ENCODE measurements around the gene COX6B2. TPM values are rescaled to one million over a fixed set of nuclear protein-coding genes. Genes with fewer than 3 reads are reported as not detected.

COX6B2 gene
- total and polyA plus RNA-seq, 12 donors = 0.17 to 0.18 TPM; not detected in 10

DNA sequence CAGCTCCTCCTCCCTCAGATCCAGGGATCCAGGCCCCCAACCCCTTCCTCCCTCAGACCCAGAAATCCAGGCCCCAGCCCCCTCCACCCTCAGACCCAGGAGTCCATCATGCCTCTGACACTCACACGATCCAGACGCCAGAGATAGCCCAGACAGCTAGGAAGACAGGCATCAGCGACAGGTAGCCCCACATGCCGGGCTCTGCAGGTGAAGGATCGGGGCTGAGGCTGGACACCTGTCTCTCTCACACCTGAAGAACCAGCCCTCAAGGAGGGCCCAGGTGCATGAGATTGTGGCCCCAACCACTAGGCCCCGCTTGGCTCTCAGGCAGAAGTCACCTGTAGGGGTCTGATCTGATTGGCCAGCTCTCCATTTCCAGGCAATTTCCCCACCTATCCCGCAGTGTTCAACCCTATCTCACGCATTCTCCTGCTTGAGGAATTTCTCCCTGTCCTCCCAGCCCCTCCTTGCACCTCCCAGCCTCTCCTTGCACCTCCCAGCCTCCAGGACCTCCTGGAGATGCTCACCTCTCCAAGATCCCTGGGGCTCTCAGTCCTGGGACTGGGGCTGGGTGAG lies 33.6 kb downstream of the COX6B2 start:
- TF ChIP-seq, protein P1, sequence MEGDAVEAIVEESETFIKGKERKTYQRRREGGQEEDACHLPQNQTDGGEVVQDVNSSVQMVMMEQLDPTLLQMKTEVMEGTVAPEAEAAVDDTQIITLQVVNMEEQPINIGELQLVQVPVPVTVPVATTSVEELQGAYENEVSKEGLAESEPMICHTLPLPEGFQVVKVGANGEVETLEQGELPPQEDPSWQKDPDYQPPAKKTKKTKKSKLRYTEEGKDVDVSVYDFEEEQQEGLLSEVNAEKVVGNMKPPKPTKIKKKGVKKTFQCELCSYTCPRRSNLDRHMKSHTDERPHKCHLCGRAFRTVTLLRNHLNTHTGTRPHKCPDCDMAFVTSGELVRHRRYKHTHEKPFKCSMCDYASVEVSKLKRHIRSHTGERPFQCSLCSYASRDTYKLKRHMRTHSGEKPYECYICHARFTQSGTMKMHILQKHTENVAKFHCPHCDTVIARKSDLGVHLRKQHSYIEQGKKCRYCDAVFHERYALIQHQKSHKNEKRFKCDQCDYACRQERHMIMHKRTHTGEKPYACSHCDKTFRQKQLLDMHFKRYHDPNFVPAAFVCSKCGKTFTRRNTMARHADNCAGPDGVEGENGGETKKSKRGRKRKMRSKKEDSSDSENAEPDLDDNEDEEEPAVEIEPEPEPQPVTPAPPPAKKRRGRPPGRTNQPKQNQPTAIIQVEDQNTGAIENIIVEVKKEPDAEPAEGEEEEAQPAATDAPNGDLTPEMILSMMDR (IDR thresholded peaks at IDR 0.05) = no peak
- no peak for TF ChIP-seq POLR2A (IDR thresholded peaks at IDR 0.05)
- Histone ChIP-seq H3K9me3 (replicated peaks in 1 of 3) (no peaks in the 10 kb centered on the region), H3K4me1 (replicated peaks in 1 of 2) (no peaks in the 10 kb centered on the region), H3K36me3 (replicated peaks in 1 of 2) (no peaks in the 10 kb centered on the region), H3K4me3 (no peak overlapping the region), H3K27ac (no peak overlapping the region), H3K27me3 (no peaks in the 10 kb centered on the region)
- intact Hi-C loops (cut with DNase I) = no loop called here
- no peak for DNase-seq
- WGBS, 4 donors = 70 to 97% (median 90%) methylated on average over 3 to 8 of the region's 8 CpGs

DNA sequence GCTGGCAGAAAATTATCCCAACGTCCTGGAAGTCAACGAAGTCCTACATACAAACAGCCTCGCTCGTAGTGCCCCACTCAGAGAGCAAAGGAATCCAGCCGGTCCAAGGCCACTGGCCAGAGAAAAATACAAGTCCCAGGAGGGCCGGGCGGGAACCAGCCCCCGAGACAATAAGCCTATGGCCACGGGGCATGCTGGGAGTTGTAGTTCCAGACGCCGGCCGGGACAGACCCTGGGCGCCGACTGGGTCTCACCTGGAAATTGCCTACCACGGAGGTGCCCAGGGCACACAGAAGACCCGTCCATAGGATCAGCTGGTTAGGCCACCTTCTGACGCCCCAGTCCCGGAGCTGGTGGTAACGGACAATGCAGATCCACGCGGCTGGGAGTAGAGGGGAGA lies 34.7 kb downstream of the COX6B2 start:
- no peak overlapping the region for H3K4me3 ChIP-seq
- WGBS, 4 donors = 15 to 36% (median 27%) methylated on average over 21 of the region's 21 CpGs
- intact Hi-C loops (cut with DNase I) = no loop called here

DNA sequence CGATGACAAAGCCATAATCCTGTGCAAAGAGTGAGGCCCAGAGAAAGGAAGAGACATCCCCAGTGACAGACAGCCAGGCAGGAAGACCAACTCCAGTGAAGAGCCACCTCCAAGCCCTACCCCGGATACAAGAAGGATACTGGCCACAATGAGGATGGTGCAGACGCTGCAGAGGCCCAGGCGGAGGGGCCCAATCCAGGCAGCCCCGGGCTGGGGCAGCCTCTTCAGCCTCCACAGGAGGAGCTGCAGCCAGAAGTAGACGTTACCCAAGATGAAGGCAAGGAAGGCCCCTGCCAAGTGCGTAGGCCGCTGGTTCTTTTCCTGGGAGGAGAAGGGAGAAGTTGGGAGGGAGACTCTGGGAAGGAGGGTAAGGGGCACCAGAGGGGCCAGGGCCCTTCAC lies 37.9 kb downstream of the COX6B2 start:
- Histone ChIP-seq H3K27me3 (no peaks in the 10 kb centered on the region), H3K27ac (no peak overlapping the region), H3K36me3 (replicated peaks in 1 of 2) (no peaks in the 10 kb centered on the region), H3K9me3 (replicated peaks in 1 of 3) (no peaks in the 10 kb centered on the region), H3K4me3 (no peak overlapping the region), H3K4me1 (replicated peaks in 1 of 2) (no peaks in the 10 kb centered on the region)
- intact Hi-C loops (cut with DNase I) = no loop called here
- 78 to 89% (median 83%) methylated on average over 4 to 8 of the region's 8 CpGs for WGBS, 4 donors
- no peak for DNase-seq
- TF ChIP-seq, protein P1 (IDR thresholded peaks at IDR 0.05) = no peak
- TF ChIP-seq POLR2A (IDR thresholded peaks at IDR 0.05) = no peak

More for the DNA sequence above, 34.7 kb downstream of the COX6B2 start:
- Histone ChIP-seq H3K9me3 (replicated peaks in 1 of 3) (no peaks in the 10 kb centered on the region), H3K27ac (no peak overlapping the region), H3K27me3 (no peaks in the 10 kb centered on the region), H3K36me3 (replicated peaks in 1 of 2) (no peaks in the 10 kb centered on the region), H3K4me1 (replicated peaks in 1 of 2) (no peaks in the 10 kb centered on the region)
- peak in 2 of 7 donors; percentile 41 to 48 for DNase-seq
- TF ChIP-seq, protein P1 (IDR thresholded peaks at IDR 0.05) = no peak
- no peak for TF ChIP-seq POLR2A (IDR thresholded peaks at IDR 0.05)

DNA sequence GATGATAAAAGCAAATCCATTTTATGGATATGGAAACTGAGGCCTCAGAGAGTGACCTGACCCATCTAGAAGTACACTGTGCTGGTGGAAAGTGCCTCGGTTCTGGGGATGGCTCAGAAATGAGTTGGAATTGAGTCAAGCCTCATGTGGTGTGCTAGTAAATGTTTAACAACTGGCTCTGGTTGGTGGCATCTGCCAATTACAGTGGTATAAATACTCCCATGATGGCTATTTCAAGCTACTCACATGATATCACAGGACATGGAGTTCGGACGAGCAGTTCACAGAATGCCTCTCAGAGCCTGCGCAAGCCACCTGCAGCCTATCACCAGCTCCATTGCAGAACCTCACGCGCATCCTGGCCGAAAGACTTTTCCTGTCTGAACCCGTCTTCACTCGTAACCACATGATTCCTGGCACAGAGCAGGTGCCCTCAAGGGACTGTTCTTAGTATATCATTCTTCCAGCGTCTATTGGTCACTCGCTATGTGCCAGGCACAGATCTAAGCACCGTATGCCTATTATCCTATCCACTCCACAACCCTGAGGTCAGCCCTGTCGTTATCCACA lies 38.5 kb downstream of the COX6B2 start:
- no peak for DNase-seq
- intact Hi-C loops (cut with DNase I) = no loop called here
- Histone ChIP-seq H3K4me3 (no peak overlapping the region), H3K27ac (no peak overlapping the region), H3K36me3 (replicated peaks in 1 of 2) (no peaks in the 10 kb centered on the region), H3K9me3 (replicated peaks in 1 of 3) (no peaks in the 10 kb centered on the region), H3K27me3 (no peaks in the 10 kb centered on the region), H3K4me1 (replicated peaks in 1 of 2) (no peaks in the 10 kb centered on the region)
- TF ChIP-seq POLR2A (IDR thresholded peaks at IDR 0.05) = no peak
- TF ChIP-seq, protein P1 (IDR thresholded peaks at IDR 0.05) = no peak
- WGBS, 4 donors = 82 to 90% (median 86%) methylated on average over 11 to 13 of the region's 13 CpGs
